HepG2 (cell line): ENCODE data around the gene IST1. TPM values are rescaled to one million over a fixed set of nuclear protein-coding genes. Genes with fewer than 3 reads are reported as not detected.
A peak's percentile ranks its signal among the peaks of the same experiment; 100 is the strongest.

Source experiments
- EHMT2 ChIP-seq: fragments of 200-600 bp; sonication (generic); IDR thresholded peaks from 2 replicates; pipeline ENCODE4 v1.7.0; 2017; ENCODE audit warnings: antibody characterized with exemption, low read depth, low read length, borderline replicate concordance
- ELF3 ChIP-seq: IDR thresholded peaks from 2 replicates; pipeline ENCODE4 v1.6.1; 2016; ENCODE audit warnings: missing genetic modification reagents, missing compliant biosample characterization
- GATA4 ChIP-seq: sonication (generic); IDR thresholded peaks from 2 replicates; pipeline ENCODE4 v1.6.1; 2016; ENCODE audit warnings: antibody characterized with exemption, low read depth, borderline replicate concordance
- IKZF4 ChIP-seq: sonication (generic); formaldehyde crosslinking; IDR thresholded peaks from 2 replicates; pipeline ENCODE4 v1.5.1; 2020; ENCODE audit warnings: borderline replicate concordance, mild to moderate bottlenecking, low read depth, missing genetic modification reagents; ENCODE audit errors: not compliant biosample characterization
- IRX3 ChIP-seq: sonication (generic); formaldehyde crosslinking; IDR thresholded peaks from 2 replicates; pipeline ENCODE4 v1.8.1; 2023; ENCODE audit warnings: mild to moderate bottlenecking, low read depth, missing genetic modification reagents, borderline replicate concordance
- KMT2B ChIP-seq: IDR thresholded peaks from 2 replicates; pipeline ENCODE4 v1.6.1; 2016; ENCODE audit warnings: missing genetic modification reagents, missing compliant biosample characterization
- LBX2 ChIP-seq: sonication (generic); formaldehyde crosslinking; IDR thresholded peaks from 2 replicates; pipeline ENCODE4 v1.5.0; 2020; ENCODE audit warnings: missing genetic modification reagents, mild to moderate bottlenecking, borderline replicate concordance
- NFE2L1 ChIP-seq: sonication (generic); formaldehyde crosslinking; IDR thresholded peaks from 2 replicates; pipeline ENCODE4 v1.4.0; 2020; ENCODE audit warnings: missing genetic modification reagents, mild to moderate bottlenecking, borderline replicate concordance
- RXRA ChIP-seq: sonication (generic); formaldehyde crosslinking; IDR thresholded peaks from 2 replicates; pipeline ENCODE4 v1.5.1; 2020; ENCODE audit warnings: missing genetic modification reagents
- SIX1 ChIP-seq: sonication (generic); formaldehyde crosslinking; IDR thresholded peaks from 2 replicates; pipeline ENCODE4 v1.4.0; 2020; ENCODE audit warnings: missing genetic modification reagents, borderline replicate concordance
- SKI ChIP-seq: fragments of 450-650 bp; IDR thresholded peaks from one replicate; pipeline ENCODE4 v1.6.1; 2018; ENCODE audit warnings: mild to moderate bottlenecking; ENCODE audit not compliant: partially characterized antibody
- TFE3 ChIP-seq: IDR thresholded peaks from 2 replicates; pipeline ENCODE4 v1.6.1; 2016
- U2AF1 ChIP-seq: fragments of 200-400 bp; formaldehyde crosslinking; optimal IDR thresholded peaks from 2 replicates; pipeline ENCODE3; 2017; ENCODE audit warnings: mild to moderate bottlenecking, low read depth, low read length
- ZBTB3 ChIP-seq: sonication (generic); formaldehyde crosslinking; IDR thresholded peaks from 2 replicates; pipeline ENCODE4 v1.4.0; 2020; ENCODE audit warnings: low read depth, mild to moderate bottlenecking, moderate library complexity, missing genetic modification reagents, borderline replicate concordance
- ZBTB38 ChIP-seq: sonication (generic); formaldehyde crosslinking; IDR thresholded peaks from 2 replicates; pipeline ENCODE4 v1.5.1; 2020; ENCODE audit warnings: mild to moderate bottlenecking, missing genetic modification reagents
- ZMAT3 ChIP-seq: sonication (generic); formaldehyde crosslinking; conservative IDR thresholded peaks from 2 replicates; pipeline ENCODE4 v1.7.0; 2021; ENCODE audit warnings: missing genetic modification reagents
- ZNF30 ChIP-seq: sonication (generic); formaldehyde crosslinking; IDR thresholded peaks from 2 replicates; pipeline ENCODE4 v1.5.0; 2020; ENCODE audit warnings: mild to moderate bottlenecking, missing genetic modification reagents
- ZNF350 ChIP-seq: sonication (generic); formaldehyde crosslinking; IDR thresholded peaks from 2 replicates; pipeline ENCODE4 v1.4.0; 2020; ENCODE audit warnings: mild to moderate bottlenecking, low read depth, missing genetic modification reagents, borderline replicate concordance
- ZNF383 ChIP-seq: sonication (generic); formaldehyde crosslinking; IDR thresholded peaks from 2 replicates; pipeline ENCODE4 v1.4.0; 2020; ENCODE audit warnings: missing genetic modification reagents, mild to moderate bottlenecking, borderline replicate concordance
- ZNF468 ChIP-seq: sonication (generic); formaldehyde crosslinking; IDR thresholded peaks from 2 replicates; pipeline ENCODE4 v1.8.0; 2022; ENCODE audit warnings: mild to moderate bottlenecking, moderate library complexity, missing genetic modification reagents
- ZNF512 ChIP-seq: sonication (generic); formaldehyde crosslinking; IDR thresholded peaks from 2 replicates; pipeline ENCODE4 v1.4.0; 2020; ENCODE audit warnings: mild to moderate bottlenecking, missing genetic modification reagents
- ZNF670 ChIP-seq: sonication (generic); formaldehyde crosslinking; IDR thresholded peaks from 2 replicates; pipeline ENCODE4 v1.8.0; 2022; ENCODE audit warnings: mild to moderate bottlenecking, missing genetic modification reagents, borderline replicate concordance
- ZNF780A ChIP-seq: sonication (generic); formaldehyde crosslinking; IDR thresholded peaks from 2 replicates; pipeline ENCODE4 v1.8.0; 2022; ENCODE audit warnings: mild to moderate bottlenecking, missing genetic modification reagents, moderate library complexity
- ZSCAN20 ChIP-seq: sonication (generic); formaldehyde crosslinking; IDR thresholded peaks from 2 replicates; pipeline ENCODE4 v1.4.0; 2020; ENCODE audit warnings: missing genetic modification reagents, mild to moderate bottlenecking, borderline replicate concordance
- ZSCAN22 ChIP-seq: sonication (generic); formaldehyde crosslinking; IDR thresholded peaks from 2 replicates; pipeline ENCODE4 v1.4.0; 2020; ENCODE audit warnings: mild to moderate bottlenecking, missing genetic modification reagents
- polyA plus RNA-seq, 8 experiments: library from polyadenylated mRNA; depleted of rRNA in 3 of 8; stranded (reverse) in 7 of 8; unstranded in 1 of 8; fragments of >200 nt; fragmentation: Illumina TruSeq in 4 of 8; extraction: Trizol in 4 of 8; gene quantifications; 2 replicates each; pipeline versions ENCODE4 v1.2.1 to v1.2.3, GENCODE V29; 2011 to 2016; ENCODE audit warnings: low read depth in 4 of 8, missing spikeins in 1 of 8, mixed read lengths in 1 of 8; ENCODE audit not compliant: insufficient read depth in 1 of 8
- total RNA-seq, 5 experiments: library from RNA; depleted of rRNA; stranded (reverse); fragments of >200 nt; fragmentation: Illumina TruSeq; extraction: Trizol; gene quantifications; 2 replicates each; pipeline ENCODE4 v1.2.3, GENCODE V29; 2016; ENCODE audit warnings: low read depth in 1 of 5
- TF ChIP-seq, protein P1 (sequence below): sonication (generic); formaldehyde crosslinking; IDR thresholded peaks from 2 replicates; pipeline ENCODE4 v1.4.0; 2020; ENCODE audit warnings: mild to moderate bottlenecking, missing genetic modification reagents

The IST1 gene
- total and polyA plus RNA-seq, 2 of the 13 experiments (the other 11 are each of a cell fraction or from before 2014, with no cell fraction given) = 346 to 415 TPM

- TF ChIP-seq TFE3 = peak; percentile 82
- no peak for TF ChIP-seq LBX2 (CRISPR knock-in tag)
- TF ChIP-seq ZBTB3 (CRISPR knock-in tag) = no peak
- peak; percentile 84 for TF ChIP-seq ELF3 (CRISPR knock-in tag)
- peak; percentile 43 for TF ChIP-seq IKZF4
- peak; percentile 60; the same call in 1 of the 2 replicates for TF ChIP-seq ZSCAN20 (CRISPR knock-in tag)
- TF ChIP-seq GATA4 = peak; percentile 86
- TF ChIP-seq ZNF350 (CRISPR knock-in tag) = peak; percentile 62
- peak; percentile 98 for TF ChIP-seq ZNF670 (CRISPR knock-in tag)
- peak; percentile 77; the same call in 1 of the 2 replicates for TF ChIP-seq IRX3 (CRISPR knock-in tag)
- TF ChIP-seq NFE2L1 (CRISPR knock-in tag) = 0 out of 2 replicates have a peak, but pooled peaks have one; percentile 76
- TF ChIP-seq ZSCAN22 = no peak
- no peak; the same call in 1 of the 2 replicates for TF ChIP-seq ZNF383 (CRISPR knock-in tag)
- TF ChIP-seq, protein P1, sequence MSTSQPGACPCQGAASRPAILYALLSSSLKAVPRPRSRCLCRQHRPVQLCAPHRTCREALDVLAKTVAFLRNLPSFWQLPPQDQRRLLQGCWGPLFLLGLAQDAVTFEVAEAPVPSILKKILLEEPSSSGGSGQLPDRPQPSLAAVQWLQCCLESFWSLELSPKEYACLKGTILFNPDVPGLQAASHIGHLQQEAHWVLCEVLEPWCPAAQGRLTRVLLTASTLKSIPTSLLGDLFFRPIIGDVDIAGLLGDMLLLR (CRISPR knock-in tag) = no peak
- TF ChIP-seq ZNF468 (CRISPR knock-in tag) = peak; percentile 18; the same call in 1 of the 2 replicates
- TF ChIP-seq KMT2B (CRISPR knock-in tag) = peak; percentile 98
- TF ChIP-seq EHMT2 = no peak
- TF ChIP-seq ZNF780A (CRISPR knock-in tag) = 0 out of 2 replicates have a peak, but pooled peaks have one; percentile 21
- TF ChIP-seq U2AF1 = no peak
- peak; percentile 78 for TF ChIP-seq ZBTB38 (CRISPR knock-in tag)
- no peak for TF ChIP-seq ZNF30 (CRISPR knock-in tag)
- TF ChIP-seq SKI = no peak
- 0 out of 2 replicates have a peak, but pooled peaks have one; percentile 15 for TF ChIP-seq SIX1 (CRISPR knock-in tag)
- no peak for TF ChIP-seq ZNF512
- peak; percentile 70 for TF ChIP-seq ZMAT3 (CRISPR knock-in tag)
- TF ChIP-seq RXRA (CRISPR knock-in tag) = peak; percentile 94
Measured at GRCh38 chr16:71845639-71846430, 49.5 kb upstream of the IST1 start, which contains the start of gene ATXN1L (continued).
